GM12875 (cell line): ENCODE measurements around the gene PTTG1.
A peak's percentile ranks its signal among the peaks of the same experiment; 100 is the strongest.
"Not testable (repeated sequence)": the region's sequence is repeated elsewhere in the genome, so short reads cannot be mapped to it uniquely, and the experiment has no call there.

Experiments used
- H3K4me3 ChIP-seq: one replicate; pipeline ENCODE4 v1.5.1; 2011; ENCODE audit warnings: low read depth, low read length, control low read depth
- CTCF ChIP-seq: IDR thresholded peaks from 2 replicates; pipeline ENCODE4 v1.5.1; 2011; ENCODE audit warnings: low read depth, mild to moderate bottlenecking, control low read depth, inconsistent platforms, low read length, moderate library complexity, borderline replicate concordance; ENCODE audit not compliant: insufficient read depth

PTTG1 gene

GRCh38 chr5:160423099-160423498 is 1.4 kb downstream of the PTTG1 start:
- no peak for TF ChIP-seq CTCF
- H3K4me3 ChIP-seq = peak overlapping the region; percentile 81

- no peak for TF ChIP-seq CTCF
- H3K4me3 ChIP-seq = no peak overlapping the region
These were observed 6.0 kb downstream of the PTTG1 start for GRCh38 chr5:160427607-160428006.

GRCh38 chr5:160432196-160432595 is 10.5 kb downstream of the PTTG1 start:
- TF ChIP-seq CTCF = no peak
- H3K4me3 ChIP-seq = no peak overlapping the region

GRCh38 chr5:160432787-160433186 is 11.1 kb downstream of the PTTG1 start:
- no peak overlapping the region for H3K4me3 ChIP-seq
- no peak for TF ChIP-seq CTCF

- no peak overlapping the region for H3K4me3 ChIP-seq
- TF ChIP-seq CTCF = no peak
These were observed 12.4 kb downstream of the PTTG1 start for GRCh38 chr5:160434022-160434531.

GRCh38 chr5:160435532-160435931 is 13.9 kb downstream of the PTTG1 start:
- no peak for TF ChIP-seq CTCF

GRCh38 chr5:160436017-160436416 is 14.4 kb downstream of the PTTG1 start:
- no peak overlapping the region for H3K4me3 ChIP-seq
- no peak for TF ChIP-seq CTCF

More at GRCh38 chr5:160435532-160435931, 13.9 kb downstream of the PTTG1 start:
- H3K4me3 ChIP-seq = no peak overlapping the region

GRCh38 chr5:160436661-160437060 is 15.0 kb downstream of the PTTG1 start:
- not testable (repeated sequence) for H3K4me3 ChIP-seq
